Prostate gland (tissue), 2 donors: ENCODE measurements around the gene MNS1. TPM values are rescaled to one million over a fixed set of nuclear protein-coding genes. Genes with fewer than 3 reads are reported as not detected.

ENCODE experiments used
- DNase-seq: peaks from one replicate; pipeline ENCODE4 v3.0.0-alpha.2; 2019; ENCODE audit warnings: low spot score
- H3K27ac ChIP-seq, 2 donors: fragments of 200-600 bp; sonication (generic); 2 replicates each; pipeline ENCODE4 v1.5.1; 2017 to 2019
- H3K27me3 ChIP-seq: fragments of 200-600 bp; sonication (generic); replicated peaks from 2 replicates; pipeline ENCODE4 v1.5.1; 2019; ENCODE audit not compliant: insufficient read depth
- H3K36me3 ChIP-seq, 2 donors: fragments of 200-600 bp; sonication (generic); 1 replicate in 1 of 2; 2 replicates in 1 of 2; pipeline versions ENCODE4 v1.5.1 to v1.8.1; 2017 to 2019
- H3K4me1 ChIP-seq: fragments of 200-600 bp; sonication (generic); replicated peaks from 2 replicates; pipeline ENCODE4 v1.5.1; 2019
- H3K4me3 ChIP-seq, 2 donors: fragments of 200-600 bp; sonication (generic); 2 replicates each; pipeline ENCODE4 v1.5.1; 2017 to 2019
- H3K9me3 ChIP-seq: fragments of 200-600 bp; sonication (generic); 2 replicates; pipeline ENCODE4 v1.5.1; 2017
- CTCF ChIP-seq, 4 experiments: fragments of 200-600 bp in 2 of 4; fragments of 450-650 bp in 2 of 4; sonication (generic) in 2 of 4; IDR thresholded peaks; 1 replicate in 3 of 4; 2 replicates in 1 of 4; pipeline ENCODE4 v1.5.1; 2016 to 2019; ENCODE audit warnings: antibody characterized with exemption in 4 of 4, mild to moderate bottlenecking in 2 of 4, moderate library complexity in 2 of 4
- POLR2A ChIP-seq: fragments of 450-650 bp; IDR thresholded peaks from one replicate; pipeline ENCODE4 v1.6.1; 2016; ENCODE audit warnings: antibody characterized with exemption, mild to moderate bottlenecking
- POLR2AphosphoS5 ChIP-seq: sonication (generic); formaldehyde crosslinking; IDR thresholded peaks from one replicate; pipeline ENCODE4 v1.6.1; 2017; ENCODE audit warnings: antibody characterized with exemption
- WGBS: methylation state at CpG from one replicate; pipeline ENCODE4 v1.1.5; 2018; 5-methylcytosine and 5-hydroxymethylcytosine counted together
- intact Hi-C: fragments of 100-400 bp; cut with DNase I; formaldehyde crosslinking; loops from one replicate; pipeline ENCODE4 v1.14.2; 2022
- total RNA-seq, 2 donors: library from RNA; depleted of rRNA; stranded (reverse); fragments of >200 nt; gene quantifications; one replicate each; pipeline ENCODE4 v1.1.0, GENCODE V29; 2016

Gene MNS1
- total RNA-seq, 2 donors from 2014 or later: 1.5 to 4.5 TPM

- no peak overlapping the region for H3K27ac ChIP-seq
- DNase-seq: no peak
- no peak overlapping the region for H3K4me3 ChIP-seq
- no peaks in the 10 kb centered on the region for H3K27me3 ChIP-seq
- intact Hi-C loops: no loop called here
- H3K4me1 ChIP-seq: no peaks in the 10 kb centered on the region
- no peaks in the 10 kb centered on the region for H3K36me3 ChIP-seq
- H3K9me3 ChIP-seq: no peaks in the 10 kb centered on the region
- TF ChIP-seq POLR2A: no peak
- TF ChIP-seq POLR2AphosphoS5: no peak
- no peak for TF ChIP-seq CTCF (IDR thresholded peaks at IDR 0.05)
These were observed 4.5 kb upstream of the MNS1 start for GRCh38 chr15:56469483-56469882.

- DNase-seq: no peak
- H3K9me3 ChIP-seq: no peaks in the 10 kb centered on the region
- no peaks in the 10 kb centered on the region for H3K27me3 ChIP-seq
- no peak overlapping the region for H3K27ac ChIP-seq
- intact Hi-C loops: no loop called here
- TF ChIP-seq POLR2A (no peak), POLR2AphosphoS5 (no peak), CTCF (IDR thresholded peaks at IDR 0.05) (no peak)
- no peaks in the 10 kb centered on the region for H3K36me3 ChIP-seq
- 64% methylated on average over 2 of the region's 2 CpGs for WGBS
- H3K4me1 ChIP-seq: no peaks in the 10 kb centered on the region
- no peak overlapping the region for H3K4me3 ChIP-seq
These were observed 3.5 kb upstream of the MNS1 start for GRCh38 chr15:56468401-56468800.

- Histone ChIP-seq H3K4me3 (no peak overlapping the region), H3K27ac (no peak overlapping the region), H3K27me3 (no peaks in the 10 kb centered on the region), H3K36me3 (no peaks in the 10 kb centered on the region), H3K4me1 (no peaks in the 10 kb centered on the region), H3K9me3 (no peaks in the 10 kb centered on the region)
- no peak for DNase-seq
- 59% methylated on average over 3 of the region's 3 CpGs for WGBS
- no peak for TF ChIP-seq CTCF (IDR thresholded peaks at IDR 0.05)
- TF ChIP-seq POLR2AphosphoS5: no peak
- TF ChIP-seq POLR2A: no peak
- intact Hi-C loops: no loop called here
These were observed 2.7 kb upstream of the MNS1 start for GRCh38 chr15:56467616-56468015.

- Histone ChIP-seq H3K36me3 (no peaks in the 10 kb centered on the region), H3K27me3 (no peaks in the 10 kb centered on the region), H3K4me1 (no peaks in the 10 kb centered on the region), H3K27ac (no peak overlapping the region), H3K9me3 (no peaks in the 10 kb centered on the region), H3K4me3 (no peak overlapping the region)
- DNase-seq: no peak
- 98% methylated on average over 2 of the region's 2 CpGs for WGBS
- TF ChIP-seq POLR2A: no peak
- TF ChIP-seq CTCF (IDR thresholded peaks at IDR 0.05): no peak
- TF ChIP-seq POLR2AphosphoS5: no peak
- intact Hi-C loops: no loop called here
These were observed 4.0 kb downstream of the MNS1 start for GRCh38 chr15:56460947-56461346.

- Histone ChIP-seq H3K27ac (no peak overlapping the region), H3K9me3 (no peaks in the 10 kb centered on the region), H3K27me3 (no peaks in the 10 kb centered on the region), H3K4me3 (no peak overlapping the region), H3K36me3 (no peaks in the 10 kb centered on the region), H3K4me1 (no peaks in the 10 kb centered on the region)
- intact Hi-C loops: no loop called here
- no peak for DNase-seq
- TF ChIP-seq POLR2AphosphoS5: no peak
- TF ChIP-seq CTCF (IDR thresholded peaks at IDR 0.05): no peak
- TF ChIP-seq POLR2A: no peak
- WGBS: 41% methylated on average over 1 of the region's 1 CpG
These were observed 4.9 kb downstream of the MNS1 start for GRCh38 chr15:56460071-56460470.
